ENCODE measurements around the gene PPIB. TPM values are rescaled to one million over a fixed set of nuclear protein-coding genes. Genes with fewer than 3 reads are reported as not detected.
A peak's percentile ranks its signal among the peaks of the same experiment; 100 is the strongest.

Gene PPIB
- total and polyA plus RNA-seq, 4 donors, result 180 to 534 (median 428) TPM

DNA sequence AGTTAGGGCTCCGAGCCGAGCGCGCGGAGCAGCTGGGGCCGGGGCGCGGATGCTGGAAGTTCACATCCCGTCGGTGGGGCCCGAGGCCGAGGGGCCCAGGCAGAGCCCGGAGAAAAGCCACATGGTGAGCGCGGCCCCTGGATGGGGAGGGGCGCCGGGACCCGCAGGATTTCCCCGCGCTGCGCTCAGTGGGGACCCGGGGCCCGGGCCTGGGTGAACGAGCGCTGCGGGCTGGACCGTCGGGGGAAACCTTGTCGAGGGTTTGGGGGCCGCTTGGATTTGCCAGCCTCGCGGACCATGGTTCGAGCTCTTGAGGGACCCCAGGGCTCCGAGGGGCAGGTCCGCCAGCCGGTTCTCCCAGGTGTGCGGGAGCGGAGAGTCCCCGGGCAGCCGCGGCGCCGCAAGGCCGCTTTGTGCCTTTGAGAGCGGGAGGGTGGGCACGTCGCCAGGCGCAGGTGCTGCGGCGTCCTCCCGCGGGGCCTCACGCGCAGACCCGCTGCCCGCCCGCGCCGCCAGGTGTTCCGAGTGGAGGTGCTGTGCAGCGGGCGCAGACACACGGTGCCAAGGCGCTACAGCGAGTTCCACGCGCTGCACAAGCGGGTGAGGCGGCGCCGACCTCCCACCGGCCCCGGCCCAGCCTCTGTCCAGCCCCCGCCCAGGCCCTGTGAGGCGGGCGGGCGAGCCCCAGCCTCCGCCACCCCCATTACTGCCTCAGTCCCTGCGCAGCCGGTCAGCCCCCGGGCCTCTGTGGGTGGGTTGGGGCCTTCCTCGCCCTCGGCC lies 10.9 kb downstream of the PPIB start, which contains the start of gene SNX22:
SNX22 (plus strand) TSS at position 5 of the 780 bp plus-strand sequence; CDS start at position 50, 45 bp downstream.
- DNase-seq (ENCODE audit: low read depth in 4 of 6, low spot score in 6 of 6), result peak in 2 of 6 donors; percentile 46 to 63
- Histone ChIP-seq H3K27ac (ENCODE audit: low read depth, low read length) (peak within 1 kb of the TSS; percentile 7), H3K4me1 (ENCODE audit: control insufficient read depth, insufficient read depth, low read length) (peaks cover 56% of the 10 kb centered on the region), H3K36me3 (ENCODE audit: control insufficient read depth, insufficient read depth, low read length) (peaks cover 37% of the 10 kb centered on the region), H3K9me3 (ENCODE audit: control insufficient read depth, insufficient read depth, low read length) (no peaks in the 10 kb centered on the region), H3K4me3 (ENCODE audit: low read depth, low read length) (peak within 1 kb of the TSS; percentile 48), H3K27me3 (ENCODE audit: control insufficient read depth, insufficient read depth, low read length) (peaks cover 15% of the 10 kb centered on the region)
- under 1% methylated on average over 83 of the region's 83 CpGs for WGBS (ENCODE audit: insufficient coverage)

DNA sequence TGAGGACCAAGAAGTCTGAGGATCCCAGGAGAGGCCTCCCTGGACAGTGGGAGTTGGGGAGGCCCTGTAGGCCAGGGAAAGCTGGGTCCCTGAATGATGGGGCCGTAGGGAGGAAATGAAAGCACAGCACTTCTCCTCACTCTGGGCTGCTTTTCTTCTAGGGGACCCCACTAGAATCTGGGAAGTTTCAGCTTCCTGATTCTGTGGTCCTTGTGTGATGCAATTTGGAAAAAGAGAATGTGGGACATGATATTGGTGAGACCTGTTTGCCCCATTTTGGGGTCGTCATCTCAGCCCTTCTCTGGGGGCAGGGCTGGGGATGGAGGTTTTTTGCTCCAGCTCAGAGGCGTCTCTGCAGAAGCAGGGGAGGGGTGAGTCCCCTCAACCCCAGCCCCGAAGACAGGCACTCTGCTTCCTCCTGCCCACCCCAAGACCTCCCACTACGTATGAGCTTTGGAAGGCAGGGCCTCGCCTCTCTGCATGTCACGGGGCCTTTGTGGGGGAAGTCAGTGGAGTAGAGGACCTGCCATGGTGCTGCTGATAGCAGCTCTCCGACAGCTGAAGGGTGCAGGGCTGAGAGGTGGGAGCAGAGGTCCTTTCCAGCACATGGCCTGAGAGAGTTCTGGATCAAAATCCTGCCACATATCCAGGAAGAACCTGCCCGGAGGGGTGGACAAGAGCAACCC lies 12.8 kb downstream of the PPIB start:
- 85% methylated on average over 3 of the region's 9 CpGs for WGBS (ENCODE audit: insufficient coverage)
- H3K27me3 ChIP-seq (ENCODE audit: control insufficient read depth, insufficient read depth, low read length), result peaks cover 15% of the 10 kb centered on the region
- peaks cover 62% of the 10 kb centered on the region for H3K4me1 ChIP-seq (ENCODE audit: control insufficient read depth, insufficient read depth, low read length)
- peaks cover 31% of the 10 kb centered on the region for H3K36me3 ChIP-seq (ENCODE audit: control insufficient read depth, insufficient read depth, low read length)
- no peaks in the 10 kb centered on the region for H3K9me3 ChIP-seq (ENCODE audit: control insufficient read depth, insufficient read depth, low read length)
- no peak overlapping the region for H3K27ac ChIP-seq (ENCODE audit: low read depth, low read length)
- H3K4me3 ChIP-seq (ENCODE audit: low read depth, low read length), result no peak overlapping the region
- no peak for DNase-seq (ENCODE audit: low read depth in 4 of 6, low spot score in 6 of 6)

DNA sequence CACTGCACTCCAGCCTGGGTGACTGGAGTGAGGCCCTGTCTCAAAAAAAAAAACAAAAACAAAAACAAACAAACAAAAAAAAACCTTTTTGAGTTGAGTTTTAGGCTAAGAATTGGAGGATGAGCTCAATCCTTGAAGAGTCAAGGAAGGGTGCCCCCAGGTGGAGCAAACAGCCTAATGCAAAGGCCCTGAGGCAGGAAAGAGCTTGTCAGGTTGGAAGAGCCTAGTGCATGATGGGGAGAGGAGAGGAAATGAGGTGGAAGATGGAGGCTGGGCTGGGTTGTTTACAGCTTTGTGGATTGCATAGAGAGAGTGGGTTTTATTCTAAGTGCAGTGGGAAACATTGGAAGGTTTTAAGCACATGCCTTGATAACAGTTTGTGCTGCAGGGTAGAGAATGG lies 13.4 kb downstream of the PPIB start:
- no peak overlapping the region for H3K4me3 ChIP-seq (ENCODE audit: low read depth, low read length)
- peaks cover 66% of the 10 kb centered on the region for H3K4me1 ChIP-seq (ENCODE audit: control insufficient read depth, insufficient read depth, low read length)
- H3K36me3 ChIP-seq (ENCODE audit: control insufficient read depth, insufficient read depth, low read length), result peaks cover 33% of the 10 kb centered on the region
- no peak overlapping the region for H3K27ac ChIP-seq (ENCODE audit: low read depth, low read length)
- H3K9me3 ChIP-seq (ENCODE audit: control insufficient read depth, insufficient read depth, low read length), result no peaks in the 10 kb centered on the region
- peaks cover 15% of the 10 kb centered on the region for H3K27me3 ChIP-seq (ENCODE audit: control insufficient read depth, insufficient read depth, low read length)
- peak in 1 of 6 donors; percentile 24 for DNase-seq (ENCODE audit: low read depth in 4 of 6, low spot score in 6 of 6)

DNA sequence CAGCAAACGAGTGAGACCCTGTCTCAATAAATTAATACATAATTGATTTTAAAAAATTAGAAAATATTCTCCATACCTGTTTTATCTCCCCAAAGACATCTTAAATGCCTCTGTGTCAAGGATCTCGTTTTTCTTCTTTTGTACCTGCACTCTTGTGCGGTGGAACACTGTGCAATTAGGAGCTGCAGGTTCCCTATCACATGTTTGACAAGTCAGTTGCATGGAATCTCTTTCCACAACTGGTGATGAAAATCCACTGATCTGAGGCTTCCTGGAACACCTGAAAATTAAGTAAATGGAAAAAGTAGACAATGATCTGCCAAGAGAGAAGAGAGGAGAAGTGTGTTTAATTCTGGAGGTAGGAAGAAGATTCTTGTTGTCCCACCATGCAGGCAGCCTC lies 14.2 kb downstream of the PPIB start:
- 80% methylated on average over 2 of the region's 3 CpGs for WGBS (ENCODE audit: insufficient coverage)
- H3K36me3 ChIP-seq (ENCODE audit: control insufficient read depth, insufficient read depth, low read length), result peaks cover 30% of the 10 kb centered on the region
- peaks cover 62% of the 10 kb centered on the region for H3K4me1 ChIP-seq (ENCODE audit: control insufficient read depth, insufficient read depth, low read length)
- H3K27ac ChIP-seq (ENCODE audit: low read depth, low read length), result no peak overlapping the region
- no peak overlapping the region for H3K4me3 ChIP-seq (ENCODE audit: low read depth, low read length)
- H3K27me3 ChIP-seq (ENCODE audit: control insufficient read depth, insufficient read depth, low read length), result peaks cover 15% of the 10 kb centered on the region
- no peak for DNase-seq (ENCODE audit: low read depth in 4 of 6, low spot score in 6 of 6)
- H3K9me3 ChIP-seq (ENCODE audit: control insufficient read depth, insufficient read depth, low read length), result no peaks in the 10 kb centered on the region

DNA sequence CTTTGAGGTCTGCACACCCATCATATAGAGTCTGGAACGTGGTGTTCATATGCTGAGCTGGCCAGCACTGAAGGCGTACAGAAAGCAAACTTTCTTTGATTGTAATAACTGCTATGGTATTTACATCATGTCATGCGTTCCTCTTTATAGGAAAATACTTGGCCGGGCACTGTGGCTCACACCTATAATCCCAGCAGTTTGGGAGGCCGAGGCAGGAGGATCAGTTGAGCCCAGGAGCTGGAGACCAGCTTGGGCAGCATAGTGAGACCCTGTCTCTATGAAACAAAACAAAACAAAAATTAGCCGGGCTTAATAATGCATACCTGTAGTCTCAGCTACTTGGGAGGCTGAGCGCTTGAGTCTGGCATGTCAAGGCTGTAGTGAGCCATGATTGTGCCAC lies 14.7 kb downstream of the PPIB start:
- no peaks in the 10 kb centered on the region for H3K9me3 ChIP-seq (ENCODE audit: control insufficient read depth, insufficient read depth, low read length)
- H3K36me3 ChIP-seq (ENCODE audit: control insufficient read depth, insufficient read depth, low read length), result peaks cover 31% of the 10 kb centered on the region
- DNase-seq (ENCODE audit: low read depth in 4 of 6, low spot score in 6 of 6), result no peak
- H3K27me3 ChIP-seq (ENCODE audit: control insufficient read depth, insufficient read depth, low read length), result peaks cover 14% of the 10 kb centered on the region
- 100% methylated on average over 2 of the region's 7 CpGs for WGBS (ENCODE audit: insufficient coverage)
- no peak overlapping the region for H3K27ac ChIP-seq (ENCODE audit: low read depth, low read length)
- H3K4me3 ChIP-seq (ENCODE audit: low read depth, low read length), result no peak overlapping the region
- peaks cover 58% of the 10 kb centered on the region for H3K4me1 ChIP-seq (ENCODE audit: control insufficient read depth, insufficient read depth, low read length)

DNA sequence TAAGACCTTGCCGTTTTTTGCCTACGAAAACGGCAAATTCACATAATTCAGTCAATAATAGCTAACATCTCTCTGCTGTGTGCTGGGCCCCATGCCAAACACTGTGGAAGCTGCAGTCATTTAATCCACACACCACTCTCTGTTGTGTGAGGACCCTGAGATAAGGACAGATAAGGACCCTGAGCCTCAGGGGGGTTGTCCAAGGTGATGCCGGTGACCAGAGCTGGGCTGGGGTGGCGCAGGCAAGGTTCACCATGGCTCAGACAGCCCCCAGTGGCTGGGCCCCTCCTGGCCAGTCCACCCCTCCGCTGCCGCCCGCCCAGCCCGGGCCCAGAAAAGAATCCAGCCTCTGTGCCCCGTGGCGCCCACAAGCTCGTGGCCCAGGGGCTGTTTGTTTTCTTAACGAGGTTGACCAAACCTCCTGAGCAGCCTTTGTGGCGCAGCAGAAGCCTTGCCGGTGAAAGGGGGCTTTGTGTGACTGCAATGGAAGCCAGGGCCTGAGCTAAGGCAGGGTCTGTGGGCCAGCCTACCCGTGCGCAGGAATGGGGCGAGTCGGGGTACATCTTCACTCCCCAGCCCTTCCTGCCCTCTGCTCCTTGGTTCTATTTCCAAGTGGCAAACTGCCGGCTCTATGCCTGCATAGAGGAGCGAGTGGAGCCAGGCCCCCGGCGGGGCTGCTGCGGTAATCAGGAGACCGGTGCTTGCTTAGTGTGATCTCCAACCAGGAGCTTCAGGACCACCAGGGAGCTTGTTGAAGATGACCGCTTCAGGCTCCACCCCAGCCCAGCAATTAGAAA lies 15.7 kb downstream of the PPIB start:
- peaks cover 4% of the 10 kb centered on the region for H3K27me3 ChIP-seq (ENCODE audit: control insufficient read depth, insufficient read depth, low read length)
- no peaks in the 10 kb centered on the region for H3K9me3 ChIP-seq (ENCODE audit: control insufficient read depth, insufficient read depth, low read length)
- 61% methylated on average over 23 of the region's 26 CpGs for WGBS (ENCODE audit: insufficient coverage)
- peak overlapping the region; percentile 73 for H3K27ac ChIP-seq (ENCODE audit: low read depth, low read length)
- peak in 2 of 6 donors; percentile 61 to 71 for DNase-seq (ENCODE audit: low read depth in 4 of 6, low spot score in 6 of 6)
- H3K4me3 ChIP-seq (ENCODE audit: low read depth, low read length), result no peak overlapping the region
- peaks cover 47% of the 10 kb centered on the region for H3K4me1 ChIP-seq (ENCODE audit: control insufficient read depth, insufficient read depth, low read length)
- peaks cover 37% of the 10 kb centered on the region for H3K36me3 ChIP-seq (ENCODE audit: control insufficient read depth, insufficient read depth, low read length)

DNA sequence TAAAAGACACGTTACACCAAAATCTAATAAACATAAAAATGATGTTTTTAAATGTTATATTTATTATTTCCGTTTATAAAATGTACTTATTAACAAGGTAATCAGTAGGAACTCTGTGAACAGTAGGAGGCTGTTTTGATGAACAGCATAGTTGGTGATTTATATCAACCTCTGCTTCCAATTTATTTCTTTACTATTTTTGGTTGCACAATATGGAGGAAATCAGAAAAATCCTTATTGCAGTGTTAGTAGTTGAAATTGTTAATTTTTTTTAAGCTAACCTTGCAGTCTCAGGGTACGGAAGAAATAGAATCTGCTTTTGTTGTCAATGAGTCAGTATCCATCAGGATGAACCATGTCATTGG lies 16.3 kb downstream of the PPIB start:
- H3K4me3 ChIP-seq (ENCODE audit: low read depth, low read length), result no peak overlapping the region

DNA sequence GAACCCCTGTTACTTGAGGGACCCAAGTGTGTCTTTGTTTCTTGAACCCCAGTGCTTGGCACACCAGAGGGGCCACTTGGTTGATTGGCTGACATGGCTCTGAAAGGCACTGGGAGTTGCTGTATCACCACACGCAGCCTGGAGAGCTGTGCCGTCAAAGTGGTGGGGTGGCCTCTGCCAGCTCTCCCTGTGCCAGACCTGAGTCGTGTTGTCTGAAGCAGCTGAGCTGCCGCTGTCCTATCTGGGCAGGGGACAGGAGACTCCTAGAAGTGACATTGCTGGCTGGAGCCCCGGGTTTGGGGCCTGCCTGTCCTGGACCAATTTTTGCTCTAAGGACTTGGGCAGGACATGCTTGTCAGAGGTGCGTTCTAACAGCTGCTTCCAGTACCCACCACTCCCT lies 16.8 kb downstream of the PPIB start:
- peaks cover 39% of the 10 kb centered on the region for H3K4me1 ChIP-seq (ENCODE audit: control insufficient read depth, insufficient read depth, low read length)
- WGBS (ENCODE audit: insufficient coverage), result 83% methylated on average over 6 of the region's 6 CpGs
- no peak overlapping the region for H3K4me3 ChIP-seq (ENCODE audit: low read depth, low read length)
- no peaks in the 10 kb centered on the region for H3K9me3 ChIP-seq (ENCODE audit: control insufficient read depth, insufficient read depth, low read length)
- peaks cover 46% of the 10 kb centered on the region for H3K36me3 ChIP-seq (ENCODE audit: control insufficient read depth, insufficient read depth, low read length)
- no peaks in the 10 kb centered on the region for H3K27me3 ChIP-seq (ENCODE audit: control insufficient read depth, insufficient read depth, low read length)
- no peak for DNase-seq (ENCODE audit: low read depth in 4 of 6, low spot score in 6 of 6)
- H3K27ac ChIP-seq (ENCODE audit: low read depth, low read length), result no peak overlapping the region

More for the DNA sequence above, 16.3 kb downstream of the PPIB start:
- Histone ChIP-seq H3K36me3 (ENCODE audit: control insufficient read depth, insufficient read depth, low read length) (peaks cover 43% of the 10 kb centered on the region), H3K27me3 (ENCODE audit: control insufficient read depth, insufficient read depth, low read length) (no peaks in the 10 kb centered on the region), H3K4me1 (ENCODE audit: control insufficient read depth, insufficient read depth, low read length) (peaks cover 43% of the 10 kb centered on the region), H3K27ac (ENCODE audit: low read depth, low read length) (peak overlapping the region; percentile 73), H3K9me3 (ENCODE audit: control insufficient read depth, insufficient read depth, low read length) (no peaks in the 10 kb centered on the region)
- DNase-seq (ENCODE audit: low read depth in 4 of 6, low spot score in 6 of 6), result no peak
- 40% methylated on average over 1 of the region's 3 CpGs for WGBS (ENCODE audit: insufficient coverage)

DNA sequence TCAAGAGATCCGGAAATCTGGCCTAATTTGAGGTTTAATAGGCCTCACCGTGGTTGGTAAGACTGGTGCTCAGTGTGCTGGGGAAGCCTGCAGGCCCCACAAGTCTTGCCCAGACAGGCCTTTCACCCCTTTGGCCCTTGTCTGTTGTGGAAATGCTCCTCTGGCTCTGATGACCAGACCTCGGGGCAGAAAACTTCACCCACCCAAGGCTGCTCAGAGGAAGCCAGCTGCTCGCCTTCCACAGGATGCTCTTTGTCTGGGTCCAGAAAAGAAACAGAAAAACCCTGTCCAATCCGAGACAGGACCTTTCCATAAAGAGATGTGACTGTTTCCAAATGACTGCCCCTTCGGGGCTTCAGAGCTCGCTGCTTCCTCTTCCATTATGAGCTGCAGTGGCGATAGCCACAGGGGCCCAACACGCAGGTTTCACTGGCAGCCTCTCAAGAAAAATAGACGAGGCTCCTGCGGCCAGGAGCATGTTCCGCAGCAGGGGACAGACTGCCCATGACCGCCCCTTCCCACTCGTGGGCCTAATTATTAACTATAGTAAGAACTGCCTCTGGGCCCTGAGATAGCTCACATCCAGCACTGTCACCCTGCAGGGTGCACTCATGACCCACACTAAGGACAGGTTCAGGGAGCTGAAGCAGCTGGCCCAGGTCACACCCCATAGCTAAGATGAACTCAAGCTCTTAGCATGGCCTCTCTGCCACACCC lies 18.1 kb downstream of the PPIB start:
- Histone ChIP-seq H3K27ac (ENCODE audit: low read depth, low read length) (peak overlapping the region; percentile 52), H3K36me3 (ENCODE audit: control insufficient read depth, insufficient read depth, low read length) (peaks cover 50% of the 10 kb centered on the region)

More for the DNA sequence above, 18.1 kb downstream of the PPIB start:
- H3K9me3 ChIP-seq (ENCODE audit: control insufficient read depth, insufficient read depth, low read length), result no peaks in the 10 kb centered on the region
- no peak overlapping the region for H3K4me3 ChIP-seq (ENCODE audit: low read depth, low read length)
- peak in 2 of 6 donors; percentile 27 to 57 for DNase-seq (ENCODE audit: low read depth in 4 of 6, low spot score in 6 of 6)
- no peaks in the 10 kb centered on the region for H3K27me3 ChIP-seq (ENCODE audit: control insufficient read depth, insufficient read depth, low read length)
- H3K4me1 ChIP-seq (ENCODE audit: control insufficient read depth, insufficient read depth, low read length), result peaks cover 34% of the 10 kb centered on the region
- WGBS (ENCODE audit: insufficient coverage), result 56% methylated on average over 13 of the region's 14 CpGs
